ENCODE data around the gene TFB2M.
A peak's percentile ranks its signal among the peaks of the same experiment; 100 is the strongest.
"Not testable (repeated sequence)": the region's sequence is repeated elsewhere in the genome, so short reads cannot be mapped to it uniquely, and the experiment has no call there.

The TFB2M gene

GRCh38 chr1:246582301-246583055, 16.4 kb upstream of the TFB2M start:
- no peak for DNase-seq

- DNase-seq: no peak
These were observed 14.7 kb upstream of the TFB2M start for GRCh38 chr1:246580497-246581370.

GRCh38 chr1:246579818-246580217, 13.8 kb upstream of the TFB2M start:
- DNase-seq: no peak

- DNase-seq: no peak
These were observed 11.7 kb upstream of the TFB2M start for GRCh38 chr1:246577720-246578106.

- no peak for DNase-seq
These were observed 11.1 kb upstream of the TFB2M start for GRCh38 chr1:246577082-246577719.

- no peak for DNase-seq
These were observed 10.6 kb upstream of the TFB2M start for GRCh38 chr1:246576709-246577032.

GRCh38 chr1:246573491-246573890, 7.4 kb upstream of the TFB2M start:
- no peak for DNase-seq

GRCh38 chr1:246572785-246573184, 6.7 kb upstream of the TFB2M start:
- DNase-seq: no peak

GRCh38 chr1:246571953-246572352, 5.9 kb upstream of the TFB2M start:
- no peak for DNase-seq

- DNase-seq: not testable (repeated sequence)
These were observed 5.2 kb upstream of the TFB2M start for GRCh38 chr1:246571309-246571708.

GRCh38 chr1:246569248-246570238, 3.5 kb upstream of the TFB2M start:
- peak; percentile 51 for DNase-seq

GRCh38 chr1:246567646-246568235, 1.7 kb upstream of the TFB2M start:
- DNase-seq: no peak

- peak; percentile 6 for DNase-seq
These were observed 968 bp upstream of the TFB2M start for GRCh38 chr1:246566813-246567645.

GRCh38 chr1:246565751-246566127, 322 bp downstream of the TFB2M start:
- DNase-seq: peak; percentile 29

- DNase-seq: no peak
These were observed 966 bp downstream of the TFB2M start for GRCh38 chr1:246564839-246565750.

- DNase-seq: not testable (repeated sequence)
These were observed 5.2 kb downstream of the TFB2M start for GRCh38 chr1:246560833-246561232.

GRCh38 chr1:246559310-246559709, 6.8 kb downstream of the TFB2M start:
- DNase-seq: no peak

GRCh38 chr1:246558041-246558440, 8.0 kb downstream of the TFB2M start:
- DNase-seq: no peak

- no peak for DNase-seq
These were observed 11.9 kb downstream of the TFB2M start for GRCh38 chr1:246554201-246554600.

- DNase-seq: no peak
These were observed 14.0 kb downstream of the TFB2M start for GRCh38 chr1:246552110-246552509.

Measured in NCI-H510A treated with DMSO at 0.1 percent for 48 hours (cell line).